ENCODE results near the gene FOXP4.

GRCh38 chr6:41596096-41596685, 50.0 kb downstream of the FOXP4 start:
- TF ChIP-seq ZHX1 (CRISPR knock-in tag; IDR thresholded peaks at IDR 0.05; ENCODE audit: low read depth) (no peak), ARNTL (CRISPR knock-in tag; IDR thresholded peaks at IDR 0.05) (no peak)

All from HepG2 (cell line).